GM19193 (cell line): ENCODE data around the gene S100PBP.

Experiments
- POLR2A ChIP-seq: IDR thresholded peaks from 4 replicates; pipeline ENCODE4 v1.6.1; 2011; ENCODE audit not compliant: insufficient read depth, insufficient read length; ENCODE audit errors: extremely low read depth

The S100PBP gene

GRCh38 chr1:32869923-32870614 lies 52.6 kb downstream of the S100PBP start:
- no peak for TF ChIP-seq POLR2A

GRCh38 chr1:32870615-32871363 lies 53.3 kb downstream of the S100PBP start, which contains the start of gene FNDC5:
Gene FNDC5 (minus strand): TSS chr1:32870912.
- no peak for TF ChIP-seq POLR2A

- TF ChIP-seq POLR2A: no peak
Measured at GRCh38 chr1:32871364-32872191, 54.1 kb downstream of the S100PBP start.

GRCh38 chr1:32872192-32872460 lies 54.7 kb downstream of the S100PBP start:
- no peak for TF ChIP-seq POLR2A

GRCh38 chr1:32873484-32873883 lies 56.0 kb downstream of the S100PBP start:
- TF ChIP-seq POLR2A: no peak

GRCh38 chr1:32874860-32875752 lies 57.7 kb downstream of the S100PBP start:
- no peak for TF ChIP-seq POLR2A

- TF ChIP-seq POLR2A: no peak
Measured at GRCh38 chr1:32876341-32877210, 59.1 kb downstream of the S100PBP start.

- TF ChIP-seq POLR2A: no peak
Measured at GRCh38 chr1:32877211-32878110, 60.0 kb downstream of the S100PBP start.

- TF ChIP-seq POLR2A: no peak
Measured at GRCh38 chr1:32878183-32878582, 60.7 kb downstream of the S100PBP start.

- no peak for TF ChIP-seq POLR2A
Measured at GRCh38 chr1:32878637-32879041, 61.2 kb downstream of the S100PBP start.

- TF ChIP-seq POLR2A: no peak
Measured at GRCh38 chr1:32881291-32881690, 63.8 kb downstream of the S100PBP start.
